ENCODE results near the gene KPNA1.
"Not testable (repeated sequence)": the region's sequence is repeated elsewhere in the genome, so short reads cannot be mapped to it uniquely, and the experiment has no call there.

The KPNA1 gene

DNA sequence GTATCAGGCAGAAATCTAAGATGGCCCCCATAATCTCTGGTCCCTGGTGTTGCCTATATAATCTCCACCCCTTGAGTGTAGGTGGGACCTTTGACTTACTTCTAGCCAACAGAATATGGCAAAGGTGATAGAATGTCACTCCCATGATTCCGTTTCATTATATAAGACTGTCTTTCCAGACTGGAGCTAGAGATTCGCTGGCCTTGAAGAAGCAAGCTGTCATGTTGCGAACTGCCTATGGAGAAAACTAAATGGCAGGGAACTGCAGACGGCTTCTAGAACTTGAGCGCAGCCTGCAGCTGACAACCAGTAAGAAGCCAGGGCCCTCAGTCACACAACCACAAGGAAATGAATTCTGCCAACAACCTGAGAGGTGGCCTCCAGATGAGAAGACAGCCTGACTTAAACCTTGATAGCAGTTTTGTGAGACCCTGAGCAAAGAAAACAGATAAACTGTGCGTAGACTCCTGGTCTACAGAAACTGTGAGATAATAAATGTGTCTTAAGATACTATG, 2.2 kb upstream of the KPNA1 start:
- Histone ChIP-seq H3K9ac (ENCODE audit: low read depth, low read length) (no peak overlapping the region), H3K4me1 (ENCODE audit: insufficient read depth, low read length) (peaks cover 9% of the 10 kb centered on the region; the same call in 1 of the 2 replicates), H3K27me3 (ENCODE audit: insufficient read depth, low read length) (no peaks in the 10 kb centered on the region), H3K36me3 (ENCODE audit: insufficient read depth, low read depth, low read length) (no peaks in the 10 kb centered on the region), H3K4me3 (ENCODE audit: low read length) (no peak overlapping the region), H3K27ac (ENCODE audit: low read length) (no peak overlapping the region), H3K9me3 (ENCODE audit: insufficient read depth, low read depth, low read length) (no peaks in the 10 kb centered on the region)

DNA sequence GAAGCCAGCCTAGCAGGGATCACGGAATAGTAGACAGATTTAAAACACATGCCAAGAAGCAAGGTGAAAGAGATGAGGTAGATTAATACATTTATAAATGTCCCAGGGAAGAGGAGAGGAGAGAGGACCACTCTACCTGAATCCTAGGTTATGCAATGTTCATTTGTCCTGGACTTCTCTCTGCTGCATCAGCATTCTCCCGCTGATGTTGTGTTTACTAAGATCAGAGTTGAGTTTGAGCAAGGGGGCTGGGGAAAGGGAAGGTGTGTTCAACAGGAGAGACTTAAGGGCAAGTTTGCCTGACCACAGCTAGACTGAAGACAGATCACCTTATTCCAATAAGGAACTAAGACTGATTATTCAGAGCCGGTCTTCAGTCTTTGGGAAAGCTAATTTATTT, 1.1 kb upstream of the KPNA1 start:
- no peak overlapping the region for H3K27ac ChIP-seq (ENCODE audit: low read length)
- no peaks in the 10 kb centered on the region for H3K9me3 ChIP-seq (ENCODE audit: insufficient read depth, low read depth, low read length)
- H3K9ac ChIP-seq (ENCODE audit: low read depth, low read length), result no peak overlapping the region

GRCh38 chr3:122515020-122515468, 305 bp upstream of the KPNA1 start:
- no peaks in the 10 kb centered on the region for H3K9me3 ChIP-seq (ENCODE audit: insufficient read depth, low read depth, low read length)
- H3K27me3 ChIP-seq (ENCODE audit: insufficient read depth, low read length), result no peaks in the 10 kb centered on the region
- no peak overlapping the region for H3K27ac ChIP-seq (ENCODE audit: low read length)
- H3K9ac ChIP-seq (ENCODE audit: low read depth, low read length), result no peak overlapping the region
- H3K4me1 ChIP-seq (ENCODE audit: insufficient read depth, low read length), result peaks cover 13% of the 10 kb centered on the region
- peak overlapping the region; percentile 81 for H3K4me3 ChIP-seq (ENCODE audit: low read length)
- no peaks in the 10 kb centered on the region for H3K36me3 ChIP-seq (ENCODE audit: insufficient read depth, low read depth, low read length)

More for the DNA sequence above, 1.1 kb upstream of the KPNA1 start:
- H3K27me3 ChIP-seq (ENCODE audit: insufficient read depth, low read length), result no peaks in the 10 kb centered on the region
- H3K4me1 ChIP-seq (ENCODE audit: insufficient read depth, low read length), result peaks cover 9% of the 10 kb centered on the region
- H3K36me3 ChIP-seq (ENCODE audit: insufficient read depth, low read depth, low read length), result no peaks in the 10 kb centered on the region
- H3K4me3 ChIP-seq (ENCODE audit: low read length), result no peak overlapping the region

DNA sequence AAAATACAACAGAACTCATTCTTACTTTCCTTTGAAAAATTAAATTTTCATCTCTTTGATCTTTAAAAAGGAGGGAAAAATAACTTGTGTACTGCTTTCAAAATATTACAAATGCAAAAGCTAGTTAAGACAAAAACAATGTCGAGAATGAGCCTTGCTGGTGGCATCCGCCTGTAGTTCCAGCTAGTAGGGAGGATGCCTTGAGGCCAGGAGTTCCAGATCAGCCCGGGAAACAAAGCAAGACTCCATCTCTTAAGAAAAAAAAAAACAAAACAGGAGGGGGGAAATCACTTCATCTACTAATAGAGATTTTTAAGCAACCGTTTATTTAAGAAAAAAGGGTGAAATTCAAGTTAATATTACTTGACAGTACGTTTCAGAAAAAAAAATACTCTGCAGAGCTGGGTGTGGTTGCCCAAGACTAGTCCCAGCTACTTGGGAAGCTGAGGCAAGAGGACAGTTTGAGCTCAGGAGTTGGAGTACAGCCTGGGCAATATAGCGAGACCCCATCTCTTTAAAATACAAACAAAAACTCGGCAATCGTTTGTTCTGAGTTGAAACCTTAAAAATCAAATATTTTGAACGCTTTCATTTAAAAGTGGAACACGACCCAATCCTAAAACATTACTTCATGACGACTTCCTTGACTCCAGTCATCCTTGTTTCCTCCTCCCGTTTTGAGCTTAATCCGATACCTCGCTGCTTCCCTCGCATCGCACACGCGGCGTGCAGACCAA, 1.2 kb downstream of the KPNA1 start:
- Histone ChIP-seq H3K27me3 (ENCODE audit: insufficient read depth, low read length) (no peaks in the 10 kb centered on the region), H3K9me3 (ENCODE audit: insufficient read depth, low read depth, low read length) (no peaks in the 10 kb centered on the region), H3K9ac (ENCODE audit: low read depth, low read length) (peak overlapping the region; percentile 68; the same call in 1 of the 2 replicates), H3K4me1 (ENCODE audit: insufficient read depth, low read length) (peaks cover 19% of the 10 kb centered on the region), H3K27ac (ENCODE audit: low read length) (no peak overlapping the region), H3K4me3 (ENCODE audit: low read length) (peak overlapping the region; percentile 81), H3K36me3 (ENCODE audit: insufficient read depth, low read depth, low read length) (no peaks in the 10 kb centered on the region)

DNA sequence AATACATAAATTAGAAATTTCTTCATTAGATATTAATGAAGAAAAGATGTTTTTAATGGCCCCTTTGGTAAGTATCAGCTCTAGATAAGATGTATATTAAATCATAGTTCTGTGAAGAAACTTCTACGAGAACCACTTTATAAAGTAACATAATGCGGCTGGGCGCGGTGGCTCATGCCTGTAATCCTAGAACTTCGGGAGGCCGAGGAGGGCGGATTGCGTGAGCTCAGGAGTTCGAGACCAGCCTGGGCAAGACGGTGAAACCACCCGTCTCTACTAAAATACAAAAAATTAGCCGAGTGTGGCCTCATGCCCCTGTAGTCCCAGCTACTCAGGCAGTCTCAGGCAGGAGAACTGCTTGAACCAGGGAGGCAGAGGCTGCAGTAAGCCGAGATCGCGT, 2.5 kb downstream of the KPNA1 start:
- Histone ChIP-seq H3K9me3 (ENCODE audit: insufficient read depth, low read depth, low read length) (no peaks in the 10 kb centered on the region), H3K27ac (ENCODE audit: low read length) (no peak overlapping the region), H3K36me3 (ENCODE audit: insufficient read depth, low read depth, low read length) (no peaks in the 10 kb centered on the region), H3K4me1 (ENCODE audit: insufficient read depth, low read length) (peaks cover 24% of the 10 kb centered on the region), H3K4me3 (ENCODE audit: low read length) (no peak overlapping the region; the same call in 1 of the 2 replicates), H3K27me3 (ENCODE audit: insufficient read depth, low read length) (no peaks in the 10 kb centered on the region), H3K9ac (ENCODE audit: low read depth, low read length) (no peak overlapping the region)

GRCh38 chr3:122510878-122511535, 3.7 kb downstream of the KPNA1 start:
- H3K27me3 ChIP-seq (ENCODE audit: insufficient read depth, low read length), result no peaks in the 10 kb centered on the region
- H3K36me3 ChIP-seq (ENCODE audit: insufficient read depth, low read depth, low read length), result no peaks in the 10 kb centered on the region
- H3K4me3 ChIP-seq (ENCODE audit: low read length), result no peak overlapping the region
- H3K9me3 ChIP-seq (ENCODE audit: insufficient read depth, low read depth, low read length), result no peaks in the 10 kb centered on the region
- H3K4me1 ChIP-seq (ENCODE audit: insufficient read depth, low read length), result peaks cover 24% of the 10 kb centered on the region
- no peak overlapping the region for H3K9ac ChIP-seq (ENCODE audit: low read depth, low read length)
- H3K27ac ChIP-seq (ENCODE audit: low read length), result no peak overlapping the region

- H3K27ac ChIP-seq (ENCODE audit: low read length); H3K9ac ChIP-seq (ENCODE audit: low read depth, low read length); H3K27me3 ChIP-seq (ENCODE audit: insufficient read depth, low read length); H3K4me3 ChIP-seq (ENCODE audit: low read length); H3K36me3 ChIP-seq (ENCODE audit: insufficient read depth, low read depth, low read length); H3K9me3 ChIP-seq (ENCODE audit: insufficient read depth, low read depth, low read length): not testable (repeated sequence)
- peaks cover 24% of the 10 kb centered on the region for H3K4me1 ChIP-seq (ENCODE audit: insufficient read depth, low read length)
Observed at GRCh38 chr3:122508944-122509343, 5.8 kb downstream of the KPNA1 start.

DNA sequence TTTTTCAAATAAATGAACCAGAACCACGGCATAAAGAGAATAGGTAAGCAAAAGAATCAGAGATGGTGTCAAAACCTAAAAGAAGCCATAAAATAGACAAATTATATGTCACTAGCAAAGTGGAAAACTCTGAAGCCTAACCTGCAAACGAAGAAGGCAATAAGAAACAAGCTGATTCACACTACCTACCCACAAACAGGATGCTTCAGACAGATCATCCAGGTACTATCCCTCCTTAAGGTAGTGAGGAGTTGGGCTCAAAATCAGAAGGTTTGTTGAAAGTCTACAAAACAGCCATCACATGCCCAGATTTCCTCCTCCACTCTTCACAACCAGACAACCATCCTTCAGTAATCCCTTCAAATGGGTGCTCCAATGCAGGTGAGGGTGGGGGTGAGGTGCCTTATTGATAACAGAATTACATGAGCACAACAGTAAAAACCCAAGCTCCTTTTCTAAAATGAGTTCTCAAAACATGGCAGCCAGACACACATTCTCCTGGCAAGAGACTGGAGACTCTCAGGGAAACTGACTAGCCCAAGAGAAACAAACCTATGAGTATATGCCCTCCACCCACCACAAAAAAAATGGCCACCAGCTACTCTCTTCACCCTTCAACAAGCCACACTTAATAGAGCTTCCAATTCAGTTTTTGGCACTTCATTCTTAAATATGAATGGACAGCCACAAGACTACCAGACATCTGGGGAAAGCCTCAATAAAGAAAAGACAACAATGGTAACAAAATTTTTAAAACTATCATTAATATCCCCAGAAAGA, 6.4 kb downstream of the KPNA1 start:
- Histone ChIP-seq H3K4me3 (ENCODE audit: low read length) (no peak overlapping the region), H3K36me3 (ENCODE audit: insufficient read depth, low read depth, low read length) (no peaks in the 10 kb centered on the region), H3K9me3 (ENCODE audit: insufficient read depth, low read depth, low read length) (no peaks in the 10 kb centered on the region), H3K4me1 (ENCODE audit: insufficient read depth, low read length) (peaks cover 20% of the 10 kb centered on the region), H3K9ac (ENCODE audit: low read depth, low read length) (no peak overlapping the region), H3K27me3 (ENCODE audit: insufficient read depth, low read length) (no peaks in the 10 kb centered on the region), H3K27ac (ENCODE audit: low read length) (no peak overlapping the region)

GRCh38 chr3:122506450-122506849, 8.3 kb downstream of the KPNA1 start:
- Histone ChIP-seq H3K4me1 (ENCODE audit: insufficient read depth, low read length) (peaks cover 22% of the 10 kb centered on the region), H3K9ac (ENCODE audit: low read depth, low read length) (no peak overlapping the region), H3K27me3 (ENCODE audit: insufficient read depth, low read length) (no peaks in the 10 kb centered on the region), H3K4me3 (ENCODE audit: low read length) (no peak overlapping the region), H3K36me3 (ENCODE audit: insufficient read depth, low read depth, low read length) (no peaks in the 10 kb centered on the region), H3K27ac (ENCODE audit: low read length) (no peak overlapping the region), H3K9me3 (ENCODE audit: insufficient read depth, low read depth, low read length) (no peaks in the 10 kb centered on the region)

GRCh38 chr3:122505676-122506075, 9.1 kb downstream of the KPNA1 start:
- Histone ChIP-seq H3K36me3 (ENCODE audit: insufficient read depth, low read depth, low read length) (no peaks in the 10 kb centered on the region), H3K9ac (ENCODE audit: low read depth, low read length) (no peak overlapping the region), H3K27me3 (ENCODE audit: insufficient read depth, low read length) (no peaks in the 10 kb centered on the region), H3K4me1 (ENCODE audit: insufficient read depth, low read length) (peaks cover 22% of the 10 kb centered on the region), H3K9me3 (ENCODE audit: insufficient read depth, low read depth, low read length) (no peaks in the 10 kb centered on the region), H3K4me3 (ENCODE audit: low read length) (no peak overlapping the region), H3K27ac (ENCODE audit: low read length) (no peak overlapping the region)

DNA sequence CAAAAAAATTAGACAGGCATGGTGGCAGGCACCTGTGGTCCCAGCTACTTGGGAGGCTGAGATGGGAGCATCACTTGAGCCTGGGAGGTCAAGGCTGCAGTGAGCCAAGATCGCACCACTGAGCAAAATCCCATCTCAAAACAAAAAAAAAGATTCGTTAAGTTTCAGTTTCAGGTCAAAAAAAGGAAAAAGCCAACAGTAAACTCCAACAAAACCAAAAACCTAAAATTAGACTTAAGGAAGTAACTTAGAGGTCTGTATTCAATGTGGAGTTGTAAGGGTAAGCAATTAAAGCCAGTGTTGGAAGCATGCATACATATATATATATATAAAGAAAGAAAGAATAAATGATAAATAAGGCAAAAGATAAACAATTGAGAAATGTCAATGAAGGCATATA, 11.8 kb downstream of the KPNA1 start:
- no peaks in the 10 kb centered on the region for H3K9me3 ChIP-seq (ENCODE audit: insufficient read depth, low read depth, low read length)
- no peaks in the 10 kb centered on the region for H3K36me3 ChIP-seq (ENCODE audit: insufficient read depth, low read depth, low read length)
- no peak overlapping the region for H3K9ac ChIP-seq (ENCODE audit: low read depth, low read length)
- H3K4me1 ChIP-seq (ENCODE audit: insufficient read depth, low read length), result peaks cover 20% of the 10 kb centered on the region
- H3K4me3 ChIP-seq (ENCODE audit: low read length), result no peak overlapping the region
- no peak overlapping the region for H3K27ac ChIP-seq (ENCODE audit: low read length)
- H3K27me3 ChIP-seq (ENCODE audit: insufficient read depth, low read length), result no peaks in the 10 kb centered on the region
